Effector memory CD4-positive, alpha-beta T cell (primary cell): ENCODE data around the gene TTC13.

Source experiments
- DNase-seq, 3 donors: peaks; one replicate each; pipeline ENCODE4 v3.0.0-alpha.2; 2020
- H3K27ac ChIP-seq: 2 replicates; pipeline ENCODE4 v1.7.0; 2013; ENCODE audit warnings: mild to moderate bottlenecking, low read length, moderate library complexity; ENCODE audit not compliant: insufficient read depth, poor library complexity, severe bottlenecking
- H3K27me3 ChIP-seq: replicated peaks from 2 replicates; pipeline ENCODE4 v1.7.0; 2013; ENCODE audit warnings: mild to moderate bottlenecking, low read length; ENCODE audit not compliant: insufficient read depth, control insufficient read depth, poor library complexity, severe bottlenecking
- H3K36me3 ChIP-seq: 2 replicates; pipeline ENCODE4 v1.7.0; 2013; ENCODE audit warnings: mild to moderate bottlenecking, low read length, moderate library complexity; ENCODE audit not compliant: control insufficient read depth, insufficient read depth
- H3K4me1 ChIP-seq: 2 replicates; pipeline ENCODE4 v1.7.0; 2013; ENCODE audit warnings: low read length, mild to moderate bottlenecking; ENCODE audit not compliant: control insufficient read depth, insufficient read depth, poor library complexity, severe bottlenecking
- H3K4me3 ChIP-seq: 2 replicates; pipeline ENCODE4 v1.7.0; 2013; ENCODE audit warnings: low read length, low read depth, mild to moderate bottlenecking; ENCODE audit not compliant: insufficient read depth, poor library complexity, severe bottlenecking
- H3K9me3 ChIP-seq: 2 replicates; pipeline ENCODE4 v1.7.0; 2013; ENCODE audit warnings: mild to moderate bottlenecking, low read length, moderate library complexity; ENCODE audit not compliant: control insufficient read depth

The TTC13 gene

DNA sequence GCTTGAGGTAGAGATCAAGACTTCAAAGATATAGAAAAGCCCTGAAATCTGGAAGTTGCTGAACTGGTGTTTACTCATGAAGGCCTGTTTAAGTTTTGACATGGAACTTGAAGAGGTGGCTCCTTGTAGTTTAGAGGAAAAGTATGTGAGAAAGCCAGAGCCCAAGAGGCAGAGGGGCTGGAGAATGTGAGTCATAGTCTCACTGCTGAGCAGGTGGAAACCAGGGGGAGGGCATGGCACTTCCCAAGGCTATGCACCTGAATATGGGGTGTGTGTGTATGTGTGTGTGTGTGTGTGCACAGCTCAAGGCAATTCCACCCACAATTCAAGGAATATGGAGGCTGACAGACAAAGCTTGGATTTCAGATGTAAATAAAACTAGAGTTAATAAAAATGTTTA is 63.6 kb downstream of the TTC13 start:
- H3K4me3 ChIP-seq: no peak overlapping the region
- H3K36me3 ChIP-seq: peaks cover 69% of the 10 kb centered on the region
- DNase-seq: no peak
- no peaks in the 10 kb centered on the region for H3K4me1 ChIP-seq
- no peaks in the 10 kb centered on the region for H3K27me3 ChIP-seq
- H3K27ac ChIP-seq: no peak overlapping the region
- H3K9me3 ChIP-seq: no peaks in the 10 kb centered on the region

DNA sequence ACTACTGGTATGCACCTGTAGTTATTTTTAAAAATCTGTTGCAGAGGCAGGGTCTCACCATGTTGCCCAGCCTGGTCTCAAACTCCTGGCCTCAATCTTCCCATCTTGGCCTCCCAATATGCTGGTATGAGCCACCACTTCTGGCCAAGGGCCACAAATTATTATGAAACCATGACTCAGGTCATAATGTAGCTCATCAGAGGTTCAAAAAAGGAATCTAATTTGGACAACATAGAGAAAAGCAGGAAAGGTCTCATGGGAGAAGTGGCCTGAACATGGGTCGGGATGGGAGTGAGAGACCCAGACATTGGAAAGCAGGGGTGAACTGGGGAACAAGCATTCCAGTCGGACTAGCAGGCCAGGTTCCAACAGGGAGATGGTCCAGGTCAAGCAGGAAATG is 65.2 kb downstream of the TTC13 start:
- Histone ChIP-seq H3K4me3 (no peak overlapping the region), H3K27me3 (no peaks in the 10 kb centered on the region), H3K36me3 (peaks cover 69% of the 10 kb centered on the region), H3K4me1 (no peaks in the 10 kb centered on the region), H3K9me3 (no peaks in the 10 kb centered on the region), H3K27ac (no peak overlapping the region)
- no peak for DNase-seq

DNA sequence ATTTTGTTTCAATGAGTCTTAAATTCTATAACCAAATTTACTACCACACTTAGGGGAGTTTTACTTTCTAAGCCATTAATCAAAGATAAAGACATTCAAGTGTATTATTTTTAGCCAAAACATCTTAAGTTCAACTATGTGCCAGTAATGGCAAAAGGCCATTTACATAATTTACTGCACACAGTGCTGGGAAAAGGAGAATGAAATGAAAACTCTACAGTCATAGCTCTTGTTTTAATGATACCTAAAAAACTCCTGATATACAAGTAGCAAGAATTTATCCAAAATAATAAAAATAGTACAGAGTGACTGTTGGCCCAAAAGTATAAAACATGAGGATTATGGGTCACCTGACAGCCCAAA is 67.9 kb downstream of the TTC13 start:
- no peak overlapping the region for H3K27ac ChIP-seq
- H3K9me3 ChIP-seq: no peaks in the 10 kb centered on the region
- H3K36me3 ChIP-seq: peaks cover 77% of the 10 kb centered on the region
- no peaks in the 10 kb centered on the region for H3K4me1 ChIP-seq
- H3K4me3 ChIP-seq: no peak overlapping the region
- no peak for DNase-seq
- no peaks in the 10 kb centered on the region for H3K27me3 ChIP-seq

DNA sequence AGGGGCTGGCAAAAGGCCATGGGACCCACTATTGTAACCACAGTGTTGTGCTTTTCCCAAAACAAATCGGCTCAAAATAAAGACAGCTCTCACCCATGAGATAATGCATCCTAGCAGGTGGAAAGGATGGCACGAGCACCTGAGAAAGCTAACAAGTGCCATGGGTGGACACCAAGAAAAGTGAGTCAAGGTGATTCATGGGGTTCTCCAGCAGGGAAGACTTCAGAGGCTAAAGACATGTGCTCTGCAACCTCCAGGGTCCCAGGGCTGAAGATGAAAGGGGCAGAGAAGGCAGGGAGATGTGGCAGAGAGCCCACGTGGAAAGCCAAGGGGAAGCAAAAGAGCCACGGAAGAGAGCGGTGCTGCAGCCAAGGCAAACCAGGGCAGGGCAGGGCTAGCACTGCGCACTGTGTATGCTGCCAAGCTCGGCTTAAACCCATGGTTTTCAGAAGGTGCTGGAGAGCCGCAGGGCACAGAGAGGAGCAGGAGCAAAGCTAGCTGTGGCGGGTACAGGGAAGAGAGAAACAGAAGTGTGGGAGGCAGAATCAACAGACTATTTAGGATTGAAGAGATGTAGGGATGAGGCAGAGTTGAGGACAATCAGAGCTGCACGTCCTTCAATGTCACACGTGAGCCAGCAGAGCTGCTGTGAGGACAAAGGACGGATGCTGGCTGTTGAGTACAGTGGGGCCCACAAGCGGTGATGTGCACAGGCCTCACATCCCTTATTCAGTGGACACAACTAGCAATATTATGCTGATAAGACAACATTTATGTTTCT is 68.5 kb downstream of the TTC13 start:
- no peak for DNase-seq
- Histone ChIP-seq H3K4me1 (no peaks in the 10 kb centered on the region), H3K27me3 (no peaks in the 10 kb centered on the region), H3K27ac (no peak overlapping the region), H3K4me3 (no peak overlapping the region), H3K36me3 (peaks cover 80% of the 10 kb centered on the region), H3K9me3 (no peaks in the 10 kb centered on the region)

DNA sequence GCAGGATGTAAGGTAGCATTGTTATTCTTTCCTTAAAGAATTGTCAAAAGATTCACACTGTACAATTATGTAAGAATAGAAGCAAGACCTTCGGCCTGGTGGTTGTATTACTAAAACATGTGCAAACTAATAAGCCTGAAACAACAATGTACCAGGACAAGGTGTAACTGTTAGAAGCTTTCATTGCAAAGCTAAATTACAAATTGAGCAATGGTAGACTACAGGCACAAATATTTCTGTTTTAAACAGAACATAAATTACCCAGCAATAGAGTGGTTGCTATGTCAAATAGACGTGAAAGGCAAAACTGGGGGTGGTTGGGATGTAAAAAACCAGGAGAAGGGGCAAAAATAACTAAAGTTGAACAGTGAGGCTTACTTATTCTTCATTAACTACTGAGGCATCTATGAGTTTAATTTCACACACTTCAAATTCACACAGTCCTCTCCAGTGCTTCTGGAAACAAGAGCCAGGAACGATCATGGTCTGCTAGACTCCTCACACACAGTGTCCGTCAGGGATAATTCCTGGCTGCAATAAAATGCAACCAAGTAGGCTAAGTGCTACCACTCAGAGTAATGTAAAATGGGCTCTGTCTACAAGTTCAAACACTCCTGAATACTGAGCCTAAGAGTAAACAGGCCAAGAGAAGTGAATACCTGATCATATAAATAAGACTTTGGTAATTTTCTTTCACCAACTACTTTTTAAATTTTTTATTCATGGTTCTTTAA is 71.0 kb downstream of the TTC13 start:
- Histone ChIP-seq H3K36me3 (peaks cover 75% of the 10 kb centered on the region), H3K9me3 (no peaks in the 10 kb centered on the region), H3K27me3 (no peaks in the 10 kb centered on the region), H3K4me3 (no peak overlapping the region), H3K27ac (no peak overlapping the region), H3K4me1 (no peaks in the 10 kb centered on the region)
- DNase-seq: no peak

DNA sequence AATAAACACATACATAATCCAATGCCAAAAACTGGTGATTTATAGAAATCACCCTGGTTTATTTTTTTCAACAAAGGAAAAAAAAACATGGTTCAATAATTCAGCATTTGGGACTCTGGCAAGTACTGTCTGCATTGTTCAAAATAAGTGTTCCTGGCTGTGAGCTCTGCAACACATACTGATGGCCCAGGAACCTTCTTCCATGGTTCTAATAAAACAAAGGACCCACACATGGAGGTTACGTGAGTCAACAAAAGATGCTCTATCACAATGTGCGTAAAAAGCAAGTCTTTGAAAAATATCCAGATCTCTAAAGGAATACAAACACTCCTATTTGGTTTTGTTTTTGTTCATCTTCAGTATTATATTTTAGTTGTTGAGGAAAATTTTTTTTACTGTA is 72.4 kb downstream of the TTC13 start:
- Histone ChIP-seq H3K27ac (no peak overlapping the region), H3K9me3 (no peaks in the 10 kb centered on the region), H3K4me3 (no peak overlapping the region), H3K4me1 (no peaks in the 10 kb centered on the region), H3K27me3 (no peaks in the 10 kb centered on the region), H3K36me3 (peaks cover 64% of the 10 kb centered on the region)
- no peak for DNase-seq

DNA sequence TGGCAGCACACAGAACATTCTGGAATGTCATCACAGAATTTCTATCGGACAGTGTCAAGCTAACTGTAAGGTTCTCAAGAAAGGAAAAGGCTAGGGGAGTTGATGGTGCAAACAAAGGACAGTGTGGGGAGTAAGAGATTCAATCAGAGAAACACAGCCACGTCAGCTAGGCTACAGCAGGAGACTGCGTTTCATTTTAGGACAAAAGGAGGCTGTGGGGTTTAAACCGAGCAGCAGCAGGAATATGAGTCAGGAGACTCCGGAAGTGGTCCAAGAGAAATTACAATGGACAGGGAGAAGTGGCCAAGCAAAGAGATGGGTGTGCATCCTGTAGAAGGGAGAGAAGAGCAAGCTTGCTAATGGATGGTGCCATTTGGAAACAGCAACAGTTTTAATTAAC is 72.9 kb downstream of the TTC13 start:
- Histone ChIP-seq H3K9me3 (no peaks in the 10 kb centered on the region), H3K27me3 (no peaks in the 10 kb centered on the region), H3K4me1 (no peaks in the 10 kb centered on the region), H3K36me3 (peaks cover 59% of the 10 kb centered on the region), H3K27ac (no peak overlapping the region), H3K4me3 (no peak overlapping the region)
- no peak for DNase-seq

DNA sequence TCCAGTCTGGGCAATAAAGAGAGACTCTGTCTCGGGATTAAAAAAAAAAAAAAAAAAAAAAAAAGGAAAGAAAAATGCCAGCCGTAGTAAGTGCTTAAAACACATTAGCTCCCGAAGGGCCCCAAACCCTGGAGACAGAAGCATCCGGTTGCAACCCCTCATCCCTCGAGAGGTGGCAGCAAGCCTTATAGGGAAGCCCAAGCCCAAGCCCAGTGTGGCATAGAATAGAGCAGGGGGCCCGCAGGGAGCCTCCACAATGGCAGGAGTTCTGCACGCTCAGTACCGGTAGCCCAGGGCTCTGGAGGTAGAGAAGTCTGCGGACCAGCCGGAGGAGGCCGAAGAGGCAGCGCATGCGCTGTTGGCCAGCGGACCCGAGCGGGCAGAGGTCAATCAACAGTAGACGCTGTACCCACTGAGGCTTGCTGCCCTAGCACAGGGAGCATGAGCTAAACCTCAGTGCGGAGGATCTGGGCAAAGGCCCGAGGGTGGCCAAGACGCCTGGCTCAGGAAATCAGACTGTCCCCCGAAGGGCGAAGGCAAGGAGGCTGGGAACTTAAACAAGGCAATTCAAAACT is 76.2 kb downstream of the TTC13 start:
- H3K27me3 ChIP-seq: no peaks in the 10 kb centered on the region
- no peak overlapping the region for H3K27ac ChIP-seq
- H3K4me1 ChIP-seq: no peaks in the 10 kb centered on the region
- H3K9me3 ChIP-seq: no peaks in the 10 kb centered on the region
- no peak for DNase-seq
- no peak overlapping the region for H3K4me3 ChIP-seq
- peaks cover 30% of the 10 kb centered on the region for H3K36me3 ChIP-seq

DNA sequence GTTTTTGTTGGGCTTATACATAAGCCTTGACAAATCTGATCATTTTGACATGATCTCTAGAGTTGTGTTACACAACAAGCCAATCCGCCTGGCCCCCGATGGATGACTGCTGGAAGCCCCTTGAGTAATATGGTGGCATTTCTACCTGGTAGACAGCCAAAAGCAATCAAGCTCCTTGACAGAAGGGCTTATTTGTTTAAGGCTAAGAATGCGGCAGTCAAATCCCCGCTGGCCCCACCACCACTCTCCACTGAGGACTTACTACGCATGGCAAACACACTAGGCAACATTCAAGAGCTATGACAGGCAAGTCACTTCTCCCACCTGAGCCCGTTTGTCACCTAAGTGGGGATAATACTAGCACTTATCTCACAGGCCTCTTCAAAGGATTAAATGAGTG is 77.0 kb downstream of the TTC13 start:
- Histone ChIP-seq H3K36me3 (peaks cover 23% of the 10 kb centered on the region), H3K9me3 (no peaks in the 10 kb centered on the region), H3K4me3 (no peak overlapping the region), H3K27me3 (no peaks in the 10 kb centered on the region), H3K27ac (no peak overlapping the region), H3K4me1 (no peaks in the 10 kb centered on the region)
- DNase-seq: no peak

DNA sequence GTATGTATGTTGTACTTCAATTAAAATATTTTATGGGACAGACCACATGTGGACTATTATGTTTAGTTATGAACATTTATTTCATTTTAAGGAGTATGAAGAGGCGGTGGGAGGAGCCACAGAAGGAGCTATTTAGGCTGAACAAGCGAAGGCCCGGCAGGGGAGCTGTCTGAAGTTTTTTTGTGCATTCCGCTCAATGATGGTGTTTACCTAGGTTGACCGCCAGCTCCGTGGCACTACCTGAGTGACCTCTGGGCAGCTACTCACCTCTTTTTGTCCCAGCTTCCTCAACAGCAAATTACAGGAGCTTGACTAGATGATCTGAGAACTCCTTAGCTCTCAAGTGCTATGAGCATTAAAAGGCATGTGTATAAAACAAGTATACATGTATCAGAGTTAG is 77.7 kb downstream of the TTC13 start:
- Histone ChIP-seq H3K27me3 (no peaks in the 10 kb centered on the region), H3K27ac (no peak overlapping the region), H3K36me3 (peaks cover 16% of the 10 kb centered on the region), H3K9me3 (no peaks in the 10 kb centered on the region), H3K4me3 (no peak overlapping the region), H3K4me1 (no peaks in the 10 kb centered on the region)
- DNase-seq: no peak
